Epidermal melanocyte (primary cell): ENCODE measurements around the gene S100A3.
A peak's percentile ranks its signal among the peaks of the same experiment; 100 is the strongest.
"Not testable (repeated sequence)": the region's sequence is repeated elsewhere in the genome, so short reads cannot be mapped to it uniquely, and the experiment has no call there.

Experiments used
- DNase-seq: peaks from one replicate; pipeline ENCODE4 v3.0.0; 2011; ENCODE audit warnings: low spot score; ENCODE audit not compliant: insufficient read length

S100A3 gene, protein sequence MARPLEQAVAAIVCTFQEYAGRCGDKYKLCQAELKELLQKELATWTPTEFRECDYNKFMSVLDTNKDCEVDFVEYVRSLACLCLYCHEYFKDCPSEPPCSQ

DNA sequence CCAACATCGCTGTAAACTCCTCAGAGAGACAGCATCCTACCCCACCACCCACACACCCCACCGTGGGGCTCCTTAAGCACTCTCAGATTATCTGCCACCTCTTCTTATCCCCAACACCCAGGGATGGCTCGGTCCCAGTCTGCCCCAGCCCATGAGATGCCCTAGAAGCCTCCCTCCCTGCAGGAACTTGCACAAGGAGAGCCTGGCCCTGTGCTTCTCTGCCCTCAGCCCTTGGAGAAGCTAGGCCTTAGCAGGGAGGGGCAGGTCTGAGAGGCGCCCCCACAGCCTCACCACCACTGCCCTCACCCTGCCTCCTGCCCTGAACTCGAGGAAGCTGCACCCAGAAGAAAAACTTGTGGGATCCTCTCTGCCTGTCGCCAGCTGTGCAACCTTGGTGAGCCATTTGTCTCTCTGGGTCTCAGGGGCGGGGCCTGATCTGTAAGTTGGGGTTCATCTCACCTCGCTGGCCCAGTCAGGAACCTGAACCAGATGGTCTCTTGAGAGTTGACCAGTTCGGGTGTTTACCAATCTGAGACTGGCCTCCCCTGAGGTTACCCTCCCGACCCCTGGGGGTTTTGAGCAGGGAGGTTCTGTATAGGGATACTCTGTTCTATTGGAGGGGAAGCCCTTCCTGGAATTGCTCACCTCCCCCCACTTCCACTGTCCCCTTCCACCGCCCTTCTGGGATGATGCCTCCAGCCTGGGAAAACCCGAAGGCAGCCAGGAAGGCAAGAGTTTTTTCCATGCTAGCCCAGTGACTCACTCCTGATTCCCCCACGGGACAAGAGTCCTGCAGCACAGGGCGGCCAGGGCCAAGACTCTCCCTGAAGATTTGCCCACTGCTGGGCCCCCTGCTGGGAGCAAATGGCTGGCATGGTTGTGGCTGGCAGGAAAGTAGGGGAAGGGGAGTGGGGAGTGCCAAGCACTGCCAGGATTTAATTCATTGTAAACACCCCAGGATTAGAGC, at the start of gene S100A3:
Gene S100A3 (minus strand): TSS at position 537 of the 967 bp plus-strand sequence. CDS start 773 bp downstream, outside the sequence.
- DNase-seq, result no peak

DNA sequence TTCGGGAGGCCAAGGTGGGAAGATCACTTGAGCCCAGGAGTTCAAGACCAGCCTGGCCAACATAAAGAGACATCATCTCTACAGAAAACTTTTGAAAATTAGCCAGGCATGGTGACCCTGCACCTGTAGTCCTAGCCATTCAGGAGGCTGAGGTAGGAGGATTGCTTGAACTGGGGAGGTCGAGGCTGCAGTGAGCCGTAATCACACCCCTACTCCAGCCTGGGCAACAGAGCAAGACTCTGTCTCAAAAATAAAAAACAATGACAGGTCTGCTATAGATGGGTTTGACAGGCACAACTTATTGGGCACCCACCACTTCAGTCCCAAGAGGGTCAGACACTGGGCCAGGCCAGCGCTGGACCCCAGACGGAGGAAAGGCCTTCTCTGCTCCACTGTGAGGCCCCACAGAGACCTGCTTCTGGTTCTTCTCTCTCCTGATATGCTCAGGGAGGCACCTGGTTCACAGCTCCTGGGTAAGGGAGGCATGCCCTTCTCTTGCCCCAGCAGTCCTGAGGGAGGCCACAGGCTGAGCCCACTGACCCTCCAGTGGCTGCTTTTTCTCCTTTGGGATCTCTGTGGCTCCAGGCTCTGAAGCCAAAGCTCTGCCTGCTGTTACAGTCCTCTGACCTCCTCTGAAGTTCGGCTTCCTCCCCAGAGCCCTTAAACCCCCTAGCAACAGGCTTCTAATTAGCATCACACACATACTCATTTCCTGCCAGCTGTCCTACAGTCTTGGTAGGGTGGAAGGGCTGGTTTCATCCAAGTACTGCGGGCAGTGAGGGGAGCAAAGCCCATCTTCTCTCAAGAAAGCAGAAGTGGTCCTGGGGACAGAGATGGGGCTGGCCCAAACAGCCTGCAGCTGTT, 49.5 kb upstream of the S100A3 start:
- DNase-seq, result no peak

- DNase-seq, result no peak
Measured at GRCh38 chr1:153597206-153597605, 48.1 kb upstream of the S100A3 start.

GRCh38 chr1:153592748-153593147, 43.7 kb upstream of the S100A3 start:
- DNase-seq, result no peak

DNA sequence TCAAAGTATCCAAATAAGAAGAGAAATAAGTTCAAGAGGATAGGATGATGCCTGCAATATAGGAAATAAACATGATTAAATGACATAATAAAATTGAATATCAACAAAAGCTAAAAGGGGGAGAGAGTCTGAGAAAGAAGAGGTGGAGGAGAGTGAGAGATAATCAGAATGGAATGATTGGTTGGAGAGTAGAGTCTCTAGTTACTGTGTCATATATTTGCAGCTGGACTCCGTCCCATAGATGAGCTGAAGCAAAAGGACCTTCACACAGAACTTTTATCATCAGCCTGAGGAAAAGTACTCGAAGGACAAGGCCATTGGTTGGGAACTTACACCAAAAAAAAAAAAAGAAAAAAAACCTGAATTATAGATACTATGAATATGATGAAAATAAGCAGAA, 39.4 kb upstream of the S100A3 start:
- no peak for DNase-seq

- DNase-seq, result not testable (repeated sequence)
Measured at GRCh38 chr1:153588033-153588432, 39.0 kb upstream of the S100A3 start.

DNA sequence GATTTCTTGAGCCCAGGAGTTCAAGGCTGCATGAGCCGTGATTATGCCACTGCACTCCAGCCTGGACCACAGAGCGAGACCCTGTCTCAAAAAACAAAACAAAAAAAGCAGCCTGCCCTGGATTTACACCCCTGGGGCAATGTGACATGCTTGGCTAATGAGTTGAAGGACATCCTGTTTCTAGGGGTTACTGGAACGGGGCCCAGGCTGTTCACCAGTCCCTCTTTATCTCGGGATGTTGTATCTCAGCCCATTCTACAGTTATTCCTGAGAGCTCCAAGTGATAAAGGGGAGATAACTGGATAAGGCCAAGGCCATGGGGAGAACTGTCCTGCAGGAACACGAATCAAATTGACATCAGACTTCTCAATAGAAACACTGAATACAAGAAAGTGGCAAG, 38.3 kb upstream of the S100A3 start:
- DNase-seq, result no peak

DNA sequence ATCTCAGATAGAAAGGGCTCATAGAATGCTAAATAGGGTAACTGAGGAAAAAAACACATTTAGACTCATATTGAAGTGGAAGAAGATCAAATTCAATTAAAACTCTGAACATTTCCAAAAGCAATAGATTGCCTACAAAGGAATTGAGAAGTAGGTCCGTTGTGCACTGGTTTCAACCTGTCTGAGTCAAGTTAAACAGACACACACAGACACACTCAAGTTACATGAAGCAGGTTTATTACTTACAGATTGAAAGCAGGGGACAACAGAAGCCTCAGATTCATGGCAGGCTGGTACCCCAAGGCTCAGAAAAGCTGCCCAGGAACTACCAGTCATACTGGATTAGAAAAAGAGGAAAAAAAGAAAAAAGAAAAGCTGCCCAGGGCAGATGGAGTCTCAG, 37.3 kb upstream of the S100A3 start:
- no peak for DNase-seq

DNA sequence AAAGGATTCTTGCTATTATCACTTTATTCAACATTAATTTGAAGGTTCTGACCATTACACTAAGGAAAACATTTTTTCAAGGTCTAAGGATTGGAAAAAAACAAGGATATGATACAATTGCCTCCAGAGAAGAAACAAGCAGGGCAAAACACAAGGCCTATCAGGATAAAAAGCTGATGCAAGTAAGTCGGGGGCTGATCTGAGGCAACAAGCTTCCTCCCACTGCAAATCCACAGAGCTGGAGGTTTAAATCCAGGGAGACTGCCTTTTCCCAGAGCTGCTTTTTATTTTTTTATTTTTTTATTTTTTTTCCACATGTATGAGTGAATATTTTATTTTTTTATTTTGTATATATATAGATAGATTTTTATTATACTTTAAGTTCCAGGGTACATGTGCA, 35.9 kb upstream of the S100A3 start:
- DNase-seq, result no peak

DNA sequence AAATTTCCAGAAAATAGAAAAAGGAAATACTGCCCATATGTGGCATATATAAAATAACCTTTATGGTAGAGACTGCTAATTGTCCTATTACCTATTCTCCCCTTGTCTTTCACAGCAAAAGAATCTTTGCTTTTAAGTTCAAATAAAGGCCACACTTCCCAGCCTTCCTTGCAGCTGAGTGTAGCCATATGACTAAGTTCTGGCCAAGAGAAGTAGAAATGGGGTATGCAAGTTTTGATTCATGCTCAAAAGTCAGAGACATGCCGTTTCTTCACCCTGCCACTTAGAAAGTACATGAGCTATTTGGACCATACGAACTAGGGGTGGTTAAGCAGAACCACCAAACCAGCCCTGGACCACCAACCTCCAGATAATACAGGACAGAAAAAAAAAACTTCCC, 34.9 kb upstream of the S100A3 start:
- no peak for DNase-seq

DNA sequence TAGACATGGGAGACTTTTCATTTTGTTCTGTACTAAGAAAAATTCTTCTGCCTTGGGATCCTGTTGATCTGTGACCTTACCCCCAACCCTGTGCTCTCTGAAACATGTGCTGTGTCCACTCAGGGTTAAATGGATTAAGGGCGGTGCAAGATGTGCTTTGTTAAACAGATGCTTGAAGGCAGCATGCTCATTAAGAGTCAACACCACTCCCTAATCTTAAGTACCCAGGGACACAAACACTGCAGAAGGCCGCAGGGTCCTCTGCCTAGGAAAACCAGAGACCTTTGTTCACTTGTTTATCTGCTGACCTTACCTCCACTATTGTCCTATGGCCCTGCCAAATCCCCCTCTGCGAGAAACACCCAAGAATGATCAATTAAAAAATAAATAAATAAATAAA, 34.5 kb upstream of the S100A3 start:
- not testable (repeated sequence) for DNase-seq

- DNase-seq, result not testable (repeated sequence)
Measured at GRCh38 chr1:153582836-153583235, 33.8 kb upstream of the S100A3 start.

GRCh38 chr1:153578936-153579335, 29.9 kb upstream of the S100A3 start:
- no peak for DNase-seq

- no peak for DNase-seq
Measured at GRCh38 chr1:153578490-153578889, 29.4 kb upstream of the S100A3 start.

DNA sequence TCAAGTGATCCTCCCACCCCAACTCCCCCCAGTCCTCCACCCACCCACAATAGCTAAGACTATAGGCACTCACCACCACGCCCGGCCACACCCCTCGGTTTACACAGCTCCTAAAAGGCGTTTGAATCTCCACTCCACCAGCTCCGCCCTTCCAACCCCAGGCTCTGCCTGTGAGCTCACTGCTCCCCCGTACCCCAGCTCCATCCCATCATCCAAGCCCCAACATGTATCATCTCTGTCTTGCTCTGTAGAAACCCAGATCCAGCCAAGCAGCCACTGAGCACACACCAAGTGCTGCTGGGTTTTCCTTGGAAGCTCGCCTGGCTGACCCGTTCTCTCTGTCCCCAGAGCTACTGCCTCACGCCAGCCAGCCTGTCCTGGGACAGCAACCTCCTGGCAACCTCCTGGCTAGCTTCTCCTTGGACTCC, 28.6 kb upstream of the S100A3 start:
- no peak for DNase-seq

DNA sequence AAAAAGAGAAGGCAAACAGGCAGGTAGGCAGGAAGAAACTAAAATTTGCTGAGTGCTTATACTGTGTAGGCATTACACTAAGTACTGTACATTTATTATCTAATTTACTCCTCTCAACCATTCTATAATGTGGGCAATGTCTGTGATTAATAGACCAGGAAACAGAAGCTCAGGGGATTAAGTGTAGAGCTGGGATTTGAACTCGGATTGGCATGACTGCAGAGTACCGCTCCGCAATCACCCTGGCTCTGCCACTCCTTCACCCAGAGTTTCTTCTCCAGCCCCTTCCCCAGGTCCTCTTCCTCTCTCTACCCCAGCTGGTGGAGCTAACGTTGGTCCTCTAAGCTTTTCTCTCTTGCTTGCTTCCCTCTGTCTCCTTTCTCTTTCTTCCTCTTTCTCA, 28.1 kb upstream of the S100A3 start:
- no peak for DNase-seq

- DNase-seq, result not testable (repeated sequence)
Measured at GRCh38 chr1:153575497-153575896, 26.4 kb upstream of the S100A3 start.

GRCh38 chr1:153575081-153575491, 26.0 kb upstream of the S100A3 start:
- DNase-seq, result not testable (repeated sequence)

GRCh38 chr1:153573351-153573750, 24.3 kb upstream of the S100A3 start:
- no peak for DNase-seq

DNA sequence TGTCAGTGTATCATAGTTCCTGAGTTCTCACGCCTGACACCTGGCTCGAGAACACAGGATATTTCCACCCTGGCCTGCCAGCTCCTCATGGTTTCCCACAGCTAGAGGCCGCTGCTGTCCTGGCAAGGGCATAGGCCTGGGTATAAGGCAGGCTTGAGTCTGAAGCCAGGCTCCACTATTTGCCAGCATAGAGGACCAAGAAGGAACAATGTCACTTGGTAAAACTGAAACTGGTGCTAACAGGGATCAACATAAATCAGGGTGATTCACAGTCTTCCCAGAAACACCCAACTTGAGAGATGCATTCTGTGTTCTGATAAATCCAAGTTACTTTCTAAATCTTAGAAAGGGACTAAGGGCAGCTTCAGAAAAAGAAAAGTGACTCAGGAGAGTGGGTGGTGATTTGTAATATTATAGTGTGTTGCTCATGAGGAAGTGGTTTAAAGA, 23.5 kb upstream of the S100A3 start:
- peak; percentile 92 for DNase-seq

DNA sequence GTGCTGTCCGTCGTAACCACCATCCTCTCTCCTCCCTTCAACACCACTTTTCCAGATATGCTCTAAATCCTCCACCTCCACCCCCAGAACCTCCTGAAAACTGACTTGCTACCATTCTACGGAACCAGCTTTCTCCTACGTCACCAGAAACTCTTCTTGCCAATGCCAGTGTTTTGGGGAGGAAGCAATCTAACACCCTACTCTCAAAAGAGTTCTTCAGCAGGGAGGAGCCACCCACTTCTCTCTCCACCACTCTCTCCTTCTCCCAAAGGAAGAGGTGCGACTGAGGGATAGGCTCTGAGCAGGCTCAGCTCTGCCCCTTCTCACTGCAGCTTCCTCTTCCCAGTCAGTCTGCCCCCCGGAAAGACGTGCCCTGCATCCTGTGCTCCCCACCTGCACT, 22.6 kb upstream of the S100A3 start:
- no peak for DNase-seq

- DNase-seq, result no peak
Measured at GRCh38 chr1:153570874-153571273, 21.8 kb upstream of the S100A3 start.
